Keratinocyte (primary cell): ENCODE results near the gene SCYGR2.

Source experiments
- EZH2 ChIP-seq: IDR thresholded peaks from one replicate; pipeline ENCODE4 v1.6.1; 2012; ENCODE audit warnings: inconsistent platforms, mild to moderate bottlenecking, low read length, moderate library complexity
- TF ChIP-seq, protein P1 (sequence below), 3 experiments: IDR thresholded peaks in 1 of 3; conservative IDR thresholded peaks in 1 of 3; optimal IDR thresholded peaks in 1 of 3; 2 replicates in 2 of 3; 3 replicates in 1 of 3; pipeline versions ENCODE3 to v1.5.1; 2011; ENCODE audit warnings: low read length in 3 of 3, mild to moderate bottlenecking in 3 of 3, moderate library complexity in 2 of 3, control low read depth in 1 of 3, inconsistent platforms in 1 of 3; ENCODE audit not compliant: insufficient read depth in 2 of 3; ENCODE audit errors: extremely low read depth in 1 of 3

DNA sequence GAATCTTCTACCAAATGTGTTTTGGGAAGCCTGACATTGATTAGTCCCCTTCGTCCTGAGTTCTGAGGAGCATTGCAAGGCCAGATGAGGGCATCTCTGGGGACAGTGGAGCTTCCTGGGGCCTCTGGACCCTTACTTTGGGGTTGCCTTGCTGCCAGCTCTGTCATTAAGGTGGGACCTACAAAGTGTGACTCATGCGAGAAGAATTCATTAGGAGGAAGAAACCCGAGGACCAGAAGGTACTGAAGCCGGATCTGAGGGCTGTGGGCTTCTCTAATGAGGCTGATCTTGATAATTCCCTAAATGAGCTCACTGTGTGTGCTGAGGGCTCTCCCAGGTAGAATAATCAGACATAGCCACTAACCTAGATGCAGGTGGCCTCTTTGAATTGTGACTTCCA is 695 bp upstream of the SCYGR2 start:
- TF ChIP-seq, protein P1, sequence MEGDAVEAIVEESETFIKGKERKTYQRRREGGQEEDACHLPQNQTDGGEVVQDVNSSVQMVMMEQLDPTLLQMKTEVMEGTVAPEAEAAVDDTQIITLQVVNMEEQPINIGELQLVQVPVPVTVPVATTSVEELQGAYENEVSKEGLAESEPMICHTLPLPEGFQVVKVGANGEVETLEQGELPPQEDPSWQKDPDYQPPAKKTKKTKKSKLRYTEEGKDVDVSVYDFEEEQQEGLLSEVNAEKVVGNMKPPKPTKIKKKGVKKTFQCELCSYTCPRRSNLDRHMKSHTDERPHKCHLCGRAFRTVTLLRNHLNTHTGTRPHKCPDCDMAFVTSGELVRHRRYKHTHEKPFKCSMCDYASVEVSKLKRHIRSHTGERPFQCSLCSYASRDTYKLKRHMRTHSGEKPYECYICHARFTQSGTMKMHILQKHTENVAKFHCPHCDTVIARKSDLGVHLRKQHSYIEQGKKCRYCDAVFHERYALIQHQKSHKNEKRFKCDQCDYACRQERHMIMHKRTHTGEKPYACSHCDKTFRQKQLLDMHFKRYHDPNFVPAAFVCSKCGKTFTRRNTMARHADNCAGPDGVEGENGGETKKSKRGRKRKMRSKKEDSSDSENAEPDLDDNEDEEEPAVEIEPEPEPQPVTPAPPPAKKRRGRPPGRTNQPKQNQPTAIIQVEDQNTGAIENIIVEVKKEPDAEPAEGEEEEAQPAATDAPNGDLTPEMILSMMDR (optimal IDR thresholded peaks at IDR 0.05 in 1 of 3, IDR thresholded peaks at IDR 0.05 in 1 of 3, conservative IDR thresholded peaks at IDR 0.05 in 1 of 3; ENCODE audit: extremely low read depth in 1 of 3, insufficient read depth in 2 of 3, low read length in 3 of 3): no peak
- no peak for TF ChIP-seq EZH2
